Astrocyte (in vitro differentiated cells and primary cell): ENCODE data around the gene NRROS. TPM values are rescaled to one million over a fixed set of nuclear protein-coding genes. Genes with fewer than 3 reads are reported as not detected.

Experiments
- DNase-seq: peaks from one replicate; pipeline ENCODE4 v3.0.0-alpha.2; 2010; ENCODE audit warnings: low read depth
- FAIRE-seq: peaks from 2 replicates; lab custom pipeline; 2011; peaks lifted over from hg19 to GRCh38; lab: Jason Lieb, UNC
- H2AFZ ChIP-seq: 2 replicates; pipeline ENCODE4 v1.6.0; 2012; ENCODE audit warnings: low read depth, low read length, inconsistent platforms
- H3K27ac ChIP-seq: 2 replicates; pipeline ENCODE4 v1.5.1; 2011; ENCODE audit warnings: low read depth, low read length, inconsistent platforms
- H3K27me3 ChIP-seq: 2 replicates; pipeline ENCODE4 v1.6.0; 2011; ENCODE audit warnings: low read length, inconsistent platforms; ENCODE audit not compliant: insufficient read depth
- H3K36me3 ChIP-seq: 2 replicates; pipeline ENCODE4 v1.5.1; 2011; ENCODE audit warnings: low read length, inconsistent platforms; ENCODE audit not compliant: insufficient read depth
- H3K4me1 ChIP-seq: 2 replicates; pipeline ENCODE4 v1.5.1; 2011; ENCODE audit warnings: low read length, inconsistent platforms; ENCODE audit not compliant: insufficient read depth
- H3K4me2 ChIP-seq: 2 replicates; pipeline ENCODE4 v1.6.0; 2012; ENCODE audit warnings: low read length, inconsistent platforms
- H3K4me3 ChIP-seq: 2 replicates; pipeline ENCODE4 v1.5.1; 2011; ENCODE audit warnings: low read depth, mild to moderate bottlenecking, low read length, inconsistent platforms; ENCODE audit not compliant: insufficient read depth
- H3K79me2 ChIP-seq: 2 replicates; pipeline ENCODE4 v1.6.0; 2012; ENCODE audit warnings: mild to moderate bottlenecking, low read length, inconsistent platforms; ENCODE audit not compliant: insufficient read depth
- H3K9ac ChIP-seq: 2 replicates; pipeline ENCODE4 v1.6.0; 2012; ENCODE audit warnings: mild to moderate bottlenecking, low read length, inconsistent platforms
- H3K9me3 ChIP-seq: 2 replicates; pipeline ENCODE4 v1.5.1; 2012; ENCODE audit warnings: low read depth, mild to moderate bottlenecking, low read length, inconsistent platforms; ENCODE audit not compliant: insufficient read depth
- H4K20me1 ChIP-seq: 2 replicates; pipeline ENCODE4 v1.6.0; 2012; ENCODE audit warnings: low read length, inconsistent platforms; ENCODE audit not compliant: insufficient read depth
- H3K27ac Mint-ChIP-seq: one replicate; pipeline ENCODE4 v1.8.0; 2021; ENCODE audit warnings: mild to moderate bottlenecking, mixed read lengths; ENCODE audit not compliant: unreplicated experiment
- H3K27me3 Mint-ChIP-seq: one replicate; pipeline ENCODE4 v1.8.0; 2021; ENCODE audit warnings: low read depth, mixed read lengths; ENCODE audit not compliant: unreplicated experiment
- H3K36me3 Mint-ChIP-seq: one replicate; pipeline ENCODE4 v1.8.0; 2021; ENCODE audit warnings: low read depth, mixed read lengths; ENCODE audit not compliant: unreplicated experiment
- H3K4me1 Mint-ChIP-seq: one replicate; pipeline ENCODE4 v1.8.0; 2021; ENCODE audit warnings: low read depth, mixed read lengths; ENCODE audit not compliant: unreplicated experiment
- H3K4me3 Mint-ChIP-seq: one replicate; pipeline ENCODE4 v1.8.0; 2021; ENCODE audit warnings: mild to moderate bottlenecking, moderate library complexity, mixed read lengths; ENCODE audit not compliant: unreplicated experiment
- H3K9me3 Mint-ChIP-seq: one replicate; pipeline ENCODE4 v1.8.0; 2021; ENCODE audit warnings: mild to moderate bottlenecking, mixed read lengths; ENCODE audit not compliant: unreplicated experiment
- EZH2 ChIP-seq: IDR thresholded peaks from 2 replicates; pipeline ENCODE4 v1.6.1; 2012; ENCODE audit warnings: mild to moderate bottlenecking, low read length, inconsistent platforms; ENCODE audit not compliant: insufficient read depth
- total RNA-seq: library from RNA; stranded (reverse); gene quantifications from 2 replicates; pipeline ENCODE4 v1.2.1, GENCODE V29; 2021
- TF ChIP-seq, protein P1 (sequence below): IDR thresholded peaks from 2 replicates; pipeline ENCODE4 v1.5.1; 2011; ENCODE audit warnings: low read depth, mild to moderate bottlenecking, inconsistent platforms, low read length, moderate library complexity; ENCODE audit not compliant: insufficient read depth

Gene NRROS
- total RNA-seq, 1 donor from 2014 or later, result not detected

GRCh38 chr3:196706731-196707130 is 67.2 kb downstream of the NRROS start:
- Histone ChIP-seq H4K20me1 (no peaks in the 10 kb centered on the region), H3K4me3 (no peak overlapping the region), H3K27me3 (no peaks in the 10 kb centered on the region), H3K9ac (no peak overlapping the region), H3K27ac (no peak overlapping the region), H3K36me3 (no peaks in the 10 kb centered on the region), H2AFZ (no peak overlapping the region), H3K4me2 (no peak overlapping the region), H3K79me2 (no peaks in the 10 kb centered on the region), H3K9me3 (no peaks in the 10 kb centered on the region), H3K4me1 (peaks cover 5% of the 10 kb centered on the region)
- peaks cover 2% of the 10 kb centered on the region for H3K27me3 Mint-ChIP-seq
- no peak overlapping the region for H3K27ac Mint-ChIP-seq
- FAIRE-seq (no peak), DNase-seq (no peak)
- no peaks in the 10 kb centered on the region for H3K9me3 Mint-ChIP-seq
- no peak overlapping the region for H3K4me3 Mint-ChIP-seq
- H3K4me1 Mint-ChIP-seq, result no peaks in the 10 kb centered on the region
- H3K36me3 Mint-ChIP-seq, result no peaks in the 10 kb centered on the region
- no peak for TF ChIP-seq EZH2
- TF ChIP-seq, protein P1, sequence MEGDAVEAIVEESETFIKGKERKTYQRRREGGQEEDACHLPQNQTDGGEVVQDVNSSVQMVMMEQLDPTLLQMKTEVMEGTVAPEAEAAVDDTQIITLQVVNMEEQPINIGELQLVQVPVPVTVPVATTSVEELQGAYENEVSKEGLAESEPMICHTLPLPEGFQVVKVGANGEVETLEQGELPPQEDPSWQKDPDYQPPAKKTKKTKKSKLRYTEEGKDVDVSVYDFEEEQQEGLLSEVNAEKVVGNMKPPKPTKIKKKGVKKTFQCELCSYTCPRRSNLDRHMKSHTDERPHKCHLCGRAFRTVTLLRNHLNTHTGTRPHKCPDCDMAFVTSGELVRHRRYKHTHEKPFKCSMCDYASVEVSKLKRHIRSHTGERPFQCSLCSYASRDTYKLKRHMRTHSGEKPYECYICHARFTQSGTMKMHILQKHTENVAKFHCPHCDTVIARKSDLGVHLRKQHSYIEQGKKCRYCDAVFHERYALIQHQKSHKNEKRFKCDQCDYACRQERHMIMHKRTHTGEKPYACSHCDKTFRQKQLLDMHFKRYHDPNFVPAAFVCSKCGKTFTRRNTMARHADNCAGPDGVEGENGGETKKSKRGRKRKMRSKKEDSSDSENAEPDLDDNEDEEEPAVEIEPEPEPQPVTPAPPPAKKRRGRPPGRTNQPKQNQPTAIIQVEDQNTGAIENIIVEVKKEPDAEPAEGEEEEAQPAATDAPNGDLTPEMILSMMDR, result no peak

GRCh38 chr3:196707566-196707965 is 68.1 kb downstream of the NRROS start:
- no peaks in the 10 kb centered on the region for H4K20me1 ChIP-seq
- Mint-ChIP-seq H3K27ac (no peak overlapping the region), H3K9me3 (no peaks in the 10 kb centered on the region), H3K4me3 (no peak overlapping the region), H3K27me3 (no peaks in the 10 kb centered on the region), H3K36me3 (no peaks in the 10 kb centered on the region), H3K4me1 (no peaks in the 10 kb centered on the region)
- no peak for DNase-seq
- no peaks in the 10 kb centered on the region for H3K79me2 ChIP-seq
- peaks cover 5% of the 10 kb centered on the region for H3K4me1 ChIP-seq
- H3K27ac ChIP-seq, result no peak overlapping the region
- H3K4me2 ChIP-seq, result no peak overlapping the region
- TF ChIP-seq EZH2, result no peak
- TF ChIP-seq, protein P1, result no peak
- no peaks in the 10 kb centered on the region for H3K27me3 ChIP-seq
- no peak overlapping the region for H2AFZ ChIP-seq
- H3K9me3 ChIP-seq, result no peaks in the 10 kb centered on the region
- no peak overlapping the region for H3K9ac ChIP-seq
- H3K36me3 ChIP-seq, result no peaks in the 10 kb centered on the region
- no peak overlapping the region for H3K4me3 ChIP-seq
- FAIRE-seq, result no peak

DNA sequence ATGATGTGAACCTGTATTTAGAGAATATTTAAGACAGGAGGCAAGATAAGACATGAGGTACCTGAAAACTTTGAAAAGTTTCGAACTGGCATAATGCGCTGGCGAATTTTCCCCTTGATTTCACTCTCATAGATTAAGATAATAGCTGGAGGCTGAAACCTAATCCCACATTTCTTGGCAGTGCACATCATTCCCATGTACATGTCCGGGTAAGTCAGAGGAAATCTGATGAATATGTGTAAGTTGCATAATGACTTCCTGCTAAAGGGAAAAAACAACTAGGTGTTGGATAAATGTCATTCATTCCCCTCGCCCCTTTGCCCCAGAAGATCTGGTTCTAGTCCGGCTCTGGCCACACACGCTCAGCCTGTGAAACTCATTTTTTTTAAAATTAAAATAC is 69.0 kb downstream of the NRROS start:
- Histone ChIP-seq H3K27ac (no peak overlapping the region), H3K9me3 (no peaks in the 10 kb centered on the region), H3K9ac (no peak overlapping the region), H2AFZ (no peak overlapping the region), H3K4me1 (peaks cover 11% of the 10 kb centered on the region), H3K79me2 (no peaks in the 10 kb centered on the region), H3K4me3 (no peak overlapping the region), H4K20me1 (no peaks in the 10 kb centered on the region), H3K36me3 (no peaks in the 10 kb centered on the region), H3K27me3 (no peaks in the 10 kb centered on the region), H3K4me2 (no peak overlapping the region)
- DNase-seq (no peak), FAIRE-seq (no peak)
- no peaks in the 10 kb centered on the region for H3K4me1 Mint-ChIP-seq
- H3K9me3 Mint-ChIP-seq, result no peaks in the 10 kb centered on the region
- no peak overlapping the region for H3K27ac Mint-ChIP-seq
- H3K4me3 Mint-ChIP-seq, result no peak overlapping the region
- H3K27me3 Mint-ChIP-seq, result no peaks in the 10 kb centered on the region
- TF ChIP-seq, protein P1, result no peak
- no peak for TF ChIP-seq EZH2
- H3K36me3 Mint-ChIP-seq, result no peaks in the 10 kb centered on the region

Other genes starting within 250 kb of the NRROS start
- 90.7 and 90.9 TPM in 2 replicates for gene UBXN7, start 207.3 kb upstream of the NRROS start, total RNA-seq
- gene RNF168, start 135.9 kb upstream of the NRROS start, total RNA-seq, result 18.0 and 18.3 TPM in 2 replicates
- not detected in 2 replicates for gene SMCO1, start 124.3 kb upstream of the NRROS start, total RNA-seq
- gene WDR53, start 71.1 kb upstream of the NRROS start, total RNA-seq, result 11.0 and 13.3 TPM in 2 replicates
- 10.4 and 11.3 TPM in 2 replicates for gene FBXO45, start 71.0 kb upstream of the NRROS start, total RNA-seq
- gene CEP19, start 72.6 kb downstream of the NRROS start, total RNA-seq, result 2.8 and 3.3 TPM in 2 replicates
- 13.9 and 18.9 TPM in 2 replicates for gene PIGX, start 72.7 kb downstream of the NRROS start, total RNA-seq
- 112 and 124 TPM in 2 replicates for gene PAK2, start 100.2 kb downstream of the NRROS start, total RNA-seq
- 44.8 and 47.7 TPM in 2 replicates for gene SENP5, start 228.2 kb downstream of the NRROS start, total RNA-seq